Activated naive CD4-positive, alpha-beta T cell treated with anti-CD3 and anti-CD28 coated beads for 36 hours (primary cell): ENCODE results near the gene CCNE1. TPM values are rescaled to one million over a fixed set of nuclear protein-coding genes. Genes with fewer than 3 reads are reported as not detected.
"Not testable (repeated sequence)": the region's sequence is repeated elsewhere in the genome, so short reads cannot be mapped to it uniquely, and the experiment has no call there.

Experiments used
- CTCF ChIA-PET: fragments of 350-600 bp; sonication (Branson Sonifier 250); formaldehyde crosslinking; loops from one replicate; lab custom pipeline; 2021; ENCODE audit warnings: antibody characterized with exemption; lab: Charles Lee
- DNase-seq: peaks from one replicate; pipeline ENCODE4 v3.0.0-alpha.2; 2020
- H3K27ac Mint-ChIP-seq: one replicate; pipeline ENCODE4 v1.8.0; 2021; ENCODE audit warnings: mild to moderate bottlenecking, mixed read lengths
- H3K27me3 Mint-ChIP-seq: one replicate; pipeline ENCODE4 v1.8.0; 2021; ENCODE audit warnings: low read depth, mixed read lengths
- H3K36me3 Mint-ChIP-seq: one replicate; pipeline ENCODE4 v1.8.0; 2021; ENCODE audit warnings: low read depth, mixed read lengths
- H3K4me1 Mint-ChIP-seq: one replicate; pipeline ENCODE4 v1.8.0; 2021; ENCODE audit warnings: low read depth, mixed read lengths
- H3K4me3 Mint-ChIP-seq: one replicate; pipeline ENCODE4 v1.8.0; 2021; ENCODE audit warnings: mild to moderate bottlenecking, moderate library complexity, mixed read lengths
- H3K9me3 Mint-ChIP-seq: one replicate; pipeline ENCODE4 v1.8.0; 2021; ENCODE audit warnings: mixed read lengths
- intact Hi-C: fragments of 100-400 bp; cut with micrococcal nuclease; formaldehyde crosslinking; loops from one replicate; pipeline ENCODE4 v1.15.1; 2023
- total RNA-seq, 2 experiments: library from RNA; stranded (reverse); gene quantifications; one replicate each; pipeline ENCODE4 v1.2.3, GENCODE V29; 2021

Gene CCNE1
- total RNA-seq, 2 experiments from 2014 or later, result 31.2 to 34.1 TPM

DNA sequence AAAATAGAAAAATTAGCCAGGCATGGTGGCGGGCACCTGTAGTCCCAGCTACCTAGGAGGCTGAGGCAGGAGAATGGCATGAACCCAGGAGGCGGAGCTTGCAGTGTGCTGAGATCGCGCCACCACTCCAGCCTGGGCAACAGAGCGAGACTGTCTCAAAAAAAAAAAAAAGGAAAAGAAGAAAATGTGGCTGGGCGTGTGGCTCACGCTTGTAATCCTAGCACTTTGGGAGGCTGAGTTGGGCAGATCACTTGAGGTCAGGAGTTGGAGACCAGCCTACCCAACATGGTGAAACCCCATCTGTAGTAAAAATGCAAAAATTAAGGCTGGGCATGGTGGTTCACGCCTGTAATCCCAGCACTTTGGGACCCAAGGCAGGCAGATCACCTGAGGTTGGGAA is 13.5 kb downstream of the CCNE1 start:
- H3K36me3 Mint-ChIP-seq, result peaks cover 30% of the 10 kb centered on the region
- H3K4me3 Mint-ChIP-seq, H3K27ac Mint-ChIP-seq, H3K9me3 Mint-ChIP-seq, H3K27me3 Mint-ChIP-seq, intact Hi-C loops, H3K4me1 Mint-ChIP-seq, CTCF ChIA-PET, DNase-seq: not testable (repeated sequence)

DNA sequence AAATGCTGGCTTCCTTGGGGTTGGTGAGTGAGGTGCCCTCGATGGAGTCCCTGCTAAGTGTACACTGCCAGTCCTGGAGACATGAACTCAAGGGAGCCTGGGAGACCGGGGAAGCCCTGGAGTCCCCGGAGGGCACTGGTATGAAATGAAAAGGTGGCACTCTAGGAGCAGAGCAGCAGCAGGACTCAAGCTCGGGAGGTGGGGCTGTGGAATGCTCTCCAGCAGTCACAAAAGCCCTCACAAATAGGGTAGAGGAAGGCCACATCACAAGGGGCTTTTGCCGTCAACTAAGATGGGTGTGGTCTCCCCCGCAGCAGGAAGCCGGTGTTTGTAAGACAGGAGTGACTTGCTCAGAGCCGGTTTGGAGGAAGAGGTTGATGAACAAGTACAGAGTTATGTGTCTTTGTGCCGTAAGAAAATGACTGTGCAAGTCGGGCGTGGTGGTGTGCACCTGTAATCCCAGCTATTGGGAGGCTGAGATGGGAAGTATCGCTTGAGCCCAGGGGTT is 19.3 kb downstream of the CCNE1 start:
- peak; percentile 87 for DNase-seq
- CTCF ChIA-PET, result interaction anchor here (0.8 to 1.4 kb wide), 3 partner anchors 8 to 71 kb away, joined by 3 to 5 read pairs (median 4); no protein-coding TSS in a partner anchor
- Mint-ChIP-seq H3K4me1 (peaks cover 52% of the 10 kb centered on the region), H3K4me3 (peak overlapping the region; percentile 62), H3K27me3 (no peaks in the 10 kb centered on the region), H3K36me3 (no peaks in the 10 kb centered on the region), H3K9me3 (peaks cover 3% of the 10 kb centered on the region), H3K27ac (peak overlapping the region; percentile 88)
- intact Hi-C loops, result loop anchor here (1.0 to 10.0 kb wide), 4 partner anchors 14 to 616 kb away; partner anchors contain the start of genes CCNE1 and UQCRFS1

DNA sequence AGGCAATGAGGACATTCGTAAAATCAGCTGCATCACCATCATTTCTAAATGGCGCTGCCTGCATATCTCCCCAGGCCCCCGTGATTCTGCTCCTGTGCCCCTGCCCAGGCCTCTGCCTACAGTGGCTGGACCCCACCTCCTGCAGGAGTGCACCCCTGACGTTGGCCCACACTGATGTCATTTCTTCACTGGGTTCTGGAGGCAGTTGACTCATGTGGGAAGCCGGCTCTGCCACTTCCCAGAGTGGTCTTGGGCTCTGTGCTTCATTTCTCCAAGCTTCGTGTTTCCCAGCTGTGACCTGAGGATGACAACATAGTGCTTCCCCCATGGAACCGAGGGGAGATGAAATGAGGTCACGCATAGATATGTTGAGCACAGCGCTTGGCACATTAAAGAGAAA is 19.9 kb downstream of the CCNE1 start:
- DNase-seq, result no peak
- Mint-ChIP-seq H3K4me3 (no peak overlapping the region), H3K4me1 (peaks cover 57% of the 10 kb centered on the region), H3K27ac (peak overlapping the region; percentile 88), H3K27me3 (no peaks in the 10 kb centered on the region), H3K9me3 (peaks cover 3% of the 10 kb centered on the region), H3K36me3 (no peaks in the 10 kb centered on the region)
- intact Hi-C loops, result loop anchor here (1.0 to 10.0 kb wide), 4 partner anchors 14 to 617 kb away; partner anchors contain the start of genes CCNE1 and UQCRFS1
- CTCF ChIA-PET, result interaction anchor here (0.8 to 1.4 kb wide), 3 partner anchors 9 to 120 kb away, joined by 3 to 5 read pairs (median 4); no protein-coding TSS in a partner anchor

DNA sequence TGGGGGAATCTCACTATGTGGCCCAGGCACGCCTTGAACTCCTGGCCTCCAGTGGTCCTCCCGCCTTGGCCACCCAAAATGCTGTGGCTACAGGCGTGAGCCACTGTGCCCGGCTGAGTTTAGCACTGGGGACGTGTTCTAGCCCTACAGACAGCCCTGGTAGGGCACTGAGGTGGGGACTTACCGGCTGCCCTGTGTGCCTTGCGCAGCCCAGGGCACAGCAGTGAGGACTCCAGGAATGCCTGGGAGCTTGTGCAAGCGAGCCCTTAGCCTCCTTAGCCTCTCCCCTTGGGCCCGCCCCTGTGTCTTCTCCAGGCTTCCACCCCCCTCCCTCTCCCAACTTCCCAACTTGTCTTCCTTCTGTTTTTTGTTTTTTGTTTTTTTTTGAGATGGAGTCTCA is 21.0 kb downstream of the CCNE1 start:
- H3K4me3 Mint-ChIP-seq, result no peak overlapping the region
- CTCF ChIA-PET, result interaction anchor here (1.2 to 1.4 kb wide), 2 partner anchors 117 to 121 kb away, joined by 3 read pairs; no protein-coding TSS in a partner anchor
- H3K4me1 Mint-ChIP-seq, result peaks cover 68% of the 10 kb centered on the region
- intact Hi-C loops, result loop anchor here (10.0 kb wide), 2 partner anchors 248 to 618 kb away; partner anchors contain the start of gene UQCRFS1
- H3K9me3 Mint-ChIP-seq, result peaks cover 3% of the 10 kb centered on the region
- H3K27me3 Mint-ChIP-seq, result no peaks in the 10 kb centered on the region
- peak overlapping the region; percentile 12 for H3K27ac Mint-ChIP-seq
- no peak for DNase-seq
- no peaks in the 10 kb centered on the region for H3K36me3 Mint-ChIP-seq

DNA sequence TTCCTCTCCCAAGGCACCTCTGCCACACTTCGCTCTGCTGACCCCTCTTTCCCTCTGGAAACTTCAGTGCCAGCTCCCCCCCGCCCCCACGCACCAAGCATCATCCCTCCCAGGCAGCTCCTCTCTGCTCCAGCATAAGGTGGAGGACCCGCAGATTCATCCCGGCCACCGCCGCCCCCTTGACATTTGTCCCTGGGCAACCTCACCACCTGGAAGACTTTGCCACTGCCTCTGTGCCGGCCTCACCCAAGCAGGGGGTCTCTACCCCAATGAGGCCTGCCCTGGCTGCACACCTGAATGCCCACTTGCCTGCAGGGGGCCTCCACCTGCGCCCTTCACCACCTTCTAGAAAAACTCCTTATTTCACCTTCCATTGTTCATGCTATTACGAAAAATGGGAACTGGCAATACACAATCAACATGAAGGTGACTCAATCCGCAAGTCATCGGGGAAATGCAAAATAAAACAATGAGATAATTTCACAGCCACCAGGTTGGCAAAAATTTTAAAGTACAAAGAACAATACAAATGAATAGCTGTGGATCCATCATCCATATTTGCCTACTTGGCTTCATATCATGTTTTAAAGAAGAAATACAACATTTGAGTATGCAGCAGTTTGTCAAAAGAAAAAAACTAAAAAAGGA is 21.9 kb downstream of the CCNE1 start:
- Mint-ChIP-seq H3K27ac (peak overlapping the region; percentile 41), H3K27me3 (no peaks in the 10 kb centered on the region), H3K4me1 (peaks cover 78% of the 10 kb centered on the region), H3K4me3 (no peak overlapping the region), H3K9me3 (peaks cover 3% of the 10 kb centered on the region), H3K36me3 (no peaks in the 10 kb centered on the region)
- intact Hi-C loops, result loop anchor here (10.0 kb wide), 2 partner anchors 249 to 619 kb away; partner anchors contain the start of gene UQCRFS1
- CTCF ChIA-PET, result interaction anchor here (0.7 kb wide), 1 partner anchor 24 kb away, joined by 3 read pairs; no protein-coding TSS in a partner anchor
- no peak for DNase-seq

DNA sequence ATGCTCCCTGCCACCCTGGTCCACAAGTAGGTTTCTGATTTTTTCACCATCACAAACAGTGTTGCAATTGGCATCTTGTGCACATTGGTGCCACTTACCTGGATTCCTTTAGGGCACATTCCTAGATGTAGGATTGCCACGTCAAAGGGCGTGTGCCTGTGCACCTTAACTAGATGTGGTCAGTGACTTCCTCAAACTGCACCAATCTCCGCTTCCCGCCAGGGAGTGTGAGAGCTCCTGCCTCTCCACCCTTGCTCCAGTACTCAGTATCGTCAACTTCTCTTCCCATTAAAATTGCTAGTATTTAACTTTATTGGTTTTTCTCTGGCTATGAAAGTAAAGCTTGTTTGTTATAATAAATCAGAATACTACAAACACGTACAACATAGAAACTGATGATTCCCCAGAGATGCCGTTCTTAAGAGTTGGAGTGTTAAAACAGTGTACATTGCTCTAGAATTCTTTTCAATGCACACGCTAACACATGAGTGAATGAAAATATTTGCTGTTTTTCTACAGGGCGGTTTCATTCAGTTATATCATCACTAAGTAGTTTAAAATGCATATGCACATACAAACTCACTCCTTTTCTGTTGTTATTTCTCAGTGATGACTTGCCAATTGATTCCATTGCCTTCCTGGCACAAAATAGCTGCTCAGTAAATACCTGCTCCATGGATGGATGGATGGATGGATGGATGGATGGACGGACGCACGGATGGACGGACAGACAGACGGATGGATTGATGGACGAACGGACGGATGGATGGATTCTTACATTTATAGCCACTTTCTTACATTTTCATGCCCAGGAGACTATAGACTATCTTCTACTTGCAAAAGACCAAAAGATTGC is 23.4 kb downstream of the CCNE1 start:
- no peaks in the 10 kb centered on the region for H3K36me3 Mint-ChIP-seq
- H3K27me3 Mint-ChIP-seq, result no peaks in the 10 kb centered on the region
- no peak overlapping the region for H3K4me3 Mint-ChIP-seq
- peaks cover 3% of the 10 kb centered on the region for H3K9me3 Mint-ChIP-seq
- intact Hi-C loops, result loop anchor here (10.0 kb wide), 2 partner anchors 250 to 620 kb away; partner anchors contain the start of gene UQCRFS1
- no peak overlapping the region for H3K27ac Mint-ChIP-seq
- DNase-seq, result no peak
- peaks cover 76% of the 10 kb centered on the region for H3K4me1 Mint-ChIP-seq
- CTCF ChIA-PET, result interaction anchor here (0.9 to 1.4 kb wide), 2 partner anchors 20 to 168 kb away, joined by 3 to 4 read pairs; no protein-coding TSS in a partner anchor

DNA sequence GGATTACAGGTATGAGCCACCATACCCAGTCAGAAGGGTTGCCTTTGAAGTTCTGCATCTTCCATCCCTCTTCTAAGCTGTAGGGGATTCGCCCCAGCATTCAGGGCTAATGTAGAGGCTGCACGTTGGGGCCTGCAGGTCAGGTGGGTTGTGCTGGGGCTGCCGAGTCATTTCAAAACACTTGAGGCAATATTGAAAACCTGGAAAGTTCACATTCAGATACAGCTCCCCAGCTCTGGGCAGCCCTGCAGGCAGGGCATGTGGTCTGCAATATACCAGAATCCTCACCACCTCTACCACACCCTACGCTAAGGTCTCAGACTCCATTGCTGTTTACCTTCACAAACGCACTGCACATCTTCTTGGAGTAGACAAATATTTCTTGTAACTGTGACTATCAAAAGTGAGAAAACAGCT is 24.6 kb downstream of the CCNE1 start:
- DNase-seq, result peak; percentile 79
- no peaks in the 10 kb centered on the region for H3K27me3 Mint-ChIP-seq
- intact Hi-C loops, result loop anchor here (1.0 to 10.0 kb wide), 6 partner anchors 26 to 1378 kb away; partner anchors contain the start of genes CCNE1, UQCRFS1 and URI1
- H3K36me3 Mint-ChIP-seq, result no peaks in the 10 kb centered on the region
- H3K27ac Mint-ChIP-seq, result peak overlapping the region; percentile 97
- H3K4me3 Mint-ChIP-seq, result no peak overlapping the region
- H3K4me1 Mint-ChIP-seq, result peaks cover 64% of the 10 kb centered on the region
- CTCF ChIA-PET, result interaction anchor here (0.5 to 1.6 kb wide), 6 partner anchors 9 to 169 kb away, joined by 3 to 4 read pairs (median 4); no protein-coding TSS in a partner anchor
- H3K9me3 Mint-ChIP-seq, result peaks cover under 1% of the 10 kb centered on the region

DNA sequence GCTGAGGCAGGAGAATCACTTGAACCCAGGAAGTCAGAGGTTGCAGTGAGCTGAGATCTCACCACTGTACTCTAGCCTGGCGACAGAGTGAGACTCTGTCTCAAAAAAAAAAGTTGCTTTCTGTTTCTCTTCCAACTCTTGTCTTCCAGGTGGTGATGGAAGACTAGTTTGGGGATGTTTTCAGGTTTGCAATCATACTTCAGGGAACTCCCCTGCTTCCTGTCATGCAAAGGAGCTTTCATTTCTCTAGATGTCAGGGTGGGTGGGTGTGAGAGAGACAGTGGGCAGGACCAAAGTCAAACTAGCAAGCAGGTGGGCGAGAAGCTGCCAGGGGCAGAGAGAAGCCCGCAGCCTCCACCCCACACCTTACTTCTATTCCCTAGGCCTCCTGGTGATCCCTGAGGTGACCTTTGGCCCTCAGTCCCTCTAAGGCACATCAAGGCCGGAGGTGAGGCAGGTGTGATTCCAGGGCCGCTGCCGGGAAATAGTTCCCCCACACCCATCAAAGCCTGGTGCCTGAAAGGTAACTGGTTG is 25.7 kb downstream of the CCNE1 start:
- Mint-ChIP-seq H3K36me3 (no peaks in the 10 kb centered on the region), H3K9me3 (no peaks in the 10 kb centered on the region), H3K4me3 (peak overlapping the region; percentile 58), H3K27me3 (no peaks in the 10 kb centered on the region), H3K27ac (peak overlapping the region; percentile 97), H3K4me1 (peaks cover 57% of the 10 kb centered on the region)
- intact Hi-C loops, result loop anchor here (1.0 to 10.0 kb wide), 7 partner anchors 8 to 1377 kb away; partner anchors contain the start of genes CCNE1, UQCRFS1 and URI1
- peak; percentile 79 for DNase-seq
- CTCF ChIA-PET, result interaction anchor here (0.6 to 1.6 kb wide), 4 partner anchors 15 to 22 kb away, joined by 4 read pairs; no protein-coding TSS in a partner anchor

DNA sequence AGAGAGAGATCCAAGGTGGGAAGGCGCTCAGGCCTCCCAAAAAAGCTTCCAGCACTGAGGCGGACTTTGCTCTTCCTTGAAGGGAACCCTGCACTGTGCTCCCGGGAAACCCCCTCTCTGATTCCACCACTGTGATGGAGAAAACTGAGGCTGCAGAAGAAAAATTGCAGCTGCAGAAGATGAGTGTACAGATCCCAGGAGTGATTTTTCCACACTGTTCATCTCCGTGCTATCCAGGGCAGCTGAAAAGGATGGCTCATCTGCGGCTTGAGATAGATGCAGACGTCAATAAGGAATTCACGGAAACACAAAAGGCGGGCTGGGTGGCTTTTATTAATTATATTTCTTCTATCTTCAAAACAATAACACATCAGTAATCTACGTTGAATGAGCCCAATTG is 26.2 kb downstream of the CCNE1 start:
- Mint-ChIP-seq H3K9me3 (no peaks in the 10 kb centered on the region), H3K27me3 (no peaks in the 10 kb centered on the region), H3K27ac (peak overlapping the region; percentile 97), H3K4me3 (no peak overlapping the region), H3K4me1 (peaks cover 54% of the 10 kb centered on the region), H3K36me3 (no peaks in the 10 kb centered on the region)
- intact Hi-C loops, result loop anchor here (1.0 to 10.0 kb wide), 7 partner anchors 7 to 1377 kb away; partner anchors contain the start of genes CCNE1, UQCRFS1 and URI1
- DNase-seq, result no peak
- CTCF ChIA-PET, result interaction anchor here (0.6 to 0.9 kb wide), 3 partner anchors 16 to 22 kb away, joined by 4 read pairs; no protein-coding TSS in a partner anchor

DNA sequence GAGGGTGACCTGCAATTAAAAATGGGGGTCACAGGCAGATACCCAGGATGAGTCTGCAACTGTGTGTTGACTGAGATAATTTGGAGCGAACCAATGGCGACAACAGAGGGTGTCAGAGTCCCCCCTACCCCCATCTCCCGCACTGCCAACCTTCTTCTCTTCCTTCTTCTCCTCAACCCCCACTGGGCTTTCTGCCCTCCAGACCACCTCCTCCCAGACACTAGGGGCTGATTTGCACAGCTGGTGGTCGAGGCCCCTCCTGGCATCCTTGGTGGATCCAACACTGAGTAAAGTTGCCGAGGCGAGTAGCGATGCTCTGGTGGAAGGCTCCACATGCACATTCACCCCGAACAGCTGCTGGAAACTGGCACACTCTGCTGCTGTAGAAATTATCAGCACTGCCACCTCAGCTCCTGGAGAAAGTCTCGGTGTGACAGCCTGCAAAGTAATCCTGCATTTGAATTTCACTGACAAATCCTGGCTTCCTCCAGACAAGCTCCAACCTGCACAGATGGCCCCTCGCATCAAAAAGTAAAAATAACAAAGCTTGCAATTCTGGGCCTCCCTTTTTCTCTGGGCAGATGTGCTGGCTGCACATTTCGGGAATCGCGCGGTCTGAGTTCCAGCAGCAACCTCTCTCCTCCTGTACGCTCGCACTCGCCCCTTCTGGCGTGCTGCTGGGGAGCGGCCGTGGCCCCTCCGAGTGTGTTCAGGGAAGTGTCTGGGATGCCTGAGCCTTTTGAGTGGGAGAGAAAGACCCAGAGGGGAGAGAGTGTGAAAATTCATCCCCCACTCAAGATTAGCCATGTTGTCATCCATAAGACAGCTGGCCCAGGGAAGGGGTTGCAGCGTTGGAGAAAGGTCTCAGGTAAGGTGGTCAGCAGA is 28.5 kb downstream of the CCNE1 start:
- H3K36me3 Mint-ChIP-seq, result no peaks in the 10 kb centered on the region
- no peaks in the 10 kb centered on the region for H3K9me3 Mint-ChIP-seq
- CTCF ChIA-PET, result interaction anchor here (0.6 kb wide), 1 partner anchor 61 kb away, joined by 5 read pairs; no protein-coding TSS in a partner anchor
- DNase-seq, result no peak
- H3K4me1 Mint-ChIP-seq, result peaks cover 38% of the 10 kb centered on the region
- no peaks in the 10 kb centered on the region for H3K27me3 Mint-ChIP-seq
- intact Hi-C loops, result no loop called here
- no peak overlapping the region for H3K27ac Mint-ChIP-seq
- H3K4me3 Mint-ChIP-seq, result no peak overlapping the region
